Measurements from ENCODE around the gene GYPB.
"Not testable (repeated sequence)": the region's sequence is repeated elsewhere in the genome, so short reads cannot be mapped to it uniquely, and the experiment has no call there.

The GYPB gene

GRCh38 chr4:144019277-144019676 lies at the start of gene GYPB:
GYPB (minus strand) TSS chr4:144019380; CDS start chr4:144019287, 93 bp downstream.
- in situ Hi-C loops (cut with HindIII; ENCODE audit: low sequenced_read_pairs): not testable (repeated sequence)

DNA sequence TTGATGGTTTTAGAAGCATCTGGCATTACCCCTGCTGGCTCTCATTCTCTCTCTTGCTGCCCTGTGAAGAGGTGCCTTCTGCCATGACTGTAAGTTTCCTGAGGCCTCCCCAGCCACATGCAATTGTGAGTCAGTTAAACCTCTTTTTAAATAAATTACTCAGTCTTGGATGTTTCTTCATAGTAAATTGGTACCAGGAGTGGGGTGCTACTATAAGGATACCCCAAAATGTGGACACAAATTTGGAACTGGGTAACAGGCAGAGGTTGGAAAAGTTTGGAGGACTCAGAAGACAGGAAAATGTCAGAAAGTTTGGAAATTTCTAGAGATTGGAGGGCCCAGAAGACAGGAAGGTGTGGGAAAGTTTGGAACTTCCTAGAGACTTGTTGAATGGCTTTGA lies 42.4 kb upstream of the GYPB start:
- in situ Hi-C loops (cut with HindIII; ENCODE audit: low sequenced_read_pairs): not testable (repeated sequence)

- in situ Hi-C loops (cut with HindIII; ENCODE audit: low sequenced_read_pairs): not testable (repeated sequence)
These were observed 41.2 kb upstream of the GYPB start for GRCh38 chr4:144060234-144060859.

- in situ Hi-C loops (cut with HindIII; ENCODE audit: low sequenced_read_pairs): no loop called here
These were observed 37.6 kb upstream of the GYPB start for GRCh38 chr4:144056800-144057199.

DNA sequence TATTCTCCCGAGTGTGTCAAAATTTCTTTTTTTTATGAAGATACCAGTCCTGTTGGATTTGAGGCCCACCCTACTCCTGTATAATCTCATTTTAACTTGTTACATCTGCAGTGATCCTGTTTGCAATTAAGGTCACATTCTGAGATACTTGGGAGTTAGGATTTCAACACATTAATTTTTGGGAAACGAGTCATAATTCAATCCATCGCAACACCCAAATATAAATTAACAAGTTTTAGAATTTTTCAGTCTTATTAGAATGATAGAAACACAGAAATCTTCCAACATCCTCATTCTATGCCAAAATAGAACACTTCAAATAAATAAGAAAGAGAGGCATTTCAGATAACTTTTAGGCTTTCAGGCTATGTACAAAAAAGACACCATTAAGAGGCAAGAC lies 36.2 kb upstream of the GYPB start:
- in situ Hi-C loops (cut with HindIII; ENCODE audit: low sequenced_read_pairs): not testable (repeated sequence)

- in situ Hi-C loops (cut with HindIII; ENCODE audit: low sequenced_read_pairs): not testable (repeated sequence)
These were observed 32.3 kb upstream of the GYPB start for GRCh38 chr4:144051494-144051893.

DNA sequence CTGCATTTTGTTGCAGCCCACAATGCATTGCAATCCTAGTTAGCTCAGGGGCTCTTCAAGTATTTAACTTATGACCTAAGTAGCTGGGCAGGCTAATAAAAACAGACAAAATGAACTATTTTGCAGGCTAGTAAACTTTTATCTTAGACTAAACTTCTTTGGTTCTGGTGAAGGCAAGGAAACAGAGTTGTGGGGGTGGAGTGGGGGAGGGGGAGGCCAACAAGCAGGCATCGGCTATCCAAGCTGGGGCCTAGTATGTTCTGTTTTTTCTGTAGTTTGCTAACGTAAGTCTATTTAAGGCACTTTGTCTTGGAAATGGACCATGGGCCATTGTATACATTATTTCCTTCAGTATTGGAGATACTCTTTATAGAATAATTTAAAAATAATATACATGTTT lies 31.5 kb upstream of the GYPB start:
- in situ Hi-C loops (cut with HindIII; ENCODE audit: low sequenced_read_pairs): not testable (repeated sequence)

DNA sequence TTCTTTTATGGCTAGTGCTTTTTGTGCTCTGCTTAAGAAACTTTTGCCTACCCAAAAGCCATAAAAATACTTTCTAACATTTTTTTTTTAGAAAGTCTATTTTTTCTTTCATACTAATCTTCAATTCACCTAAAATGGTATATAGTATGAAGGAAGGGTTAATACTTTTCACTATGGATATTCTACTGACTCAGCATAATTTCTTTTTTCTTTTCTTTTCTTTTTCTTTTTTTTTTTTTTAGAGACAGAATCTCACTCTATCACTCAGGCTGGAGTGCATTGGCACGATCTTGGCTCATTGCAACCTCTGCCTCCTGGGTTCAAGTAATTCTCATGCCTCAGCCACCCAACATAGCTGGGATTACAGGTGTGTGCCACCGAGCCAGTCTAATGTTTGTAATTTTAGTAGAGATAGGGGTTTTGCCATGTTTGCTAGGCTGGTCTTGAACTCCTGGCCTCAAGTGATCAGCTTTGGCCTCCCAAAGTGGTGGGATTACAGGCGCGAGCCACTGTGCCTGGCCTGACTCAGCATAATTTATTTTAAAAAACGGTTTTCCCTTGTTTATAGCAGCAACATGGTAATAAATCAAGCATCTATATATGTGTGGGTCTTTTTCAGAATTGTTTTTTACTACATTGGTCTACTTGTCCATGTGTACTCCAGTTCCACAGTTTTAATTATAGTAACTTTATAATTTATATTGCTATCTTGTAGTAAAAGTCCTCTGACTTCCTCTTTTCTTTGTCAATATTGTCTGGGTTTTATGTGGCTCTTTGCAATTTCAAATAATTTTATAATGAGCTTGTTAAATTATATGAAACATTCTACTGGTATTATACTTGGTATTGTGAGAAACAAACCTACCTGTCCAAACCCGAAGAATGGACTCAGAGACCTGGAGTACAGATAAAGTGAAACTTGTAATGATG lies 30.6 kb upstream of the GYPB start:
- in situ Hi-C loops (cut with HindIII; ENCODE audit: low sequenced_read_pairs): not testable (repeated sequence)

DNA sequence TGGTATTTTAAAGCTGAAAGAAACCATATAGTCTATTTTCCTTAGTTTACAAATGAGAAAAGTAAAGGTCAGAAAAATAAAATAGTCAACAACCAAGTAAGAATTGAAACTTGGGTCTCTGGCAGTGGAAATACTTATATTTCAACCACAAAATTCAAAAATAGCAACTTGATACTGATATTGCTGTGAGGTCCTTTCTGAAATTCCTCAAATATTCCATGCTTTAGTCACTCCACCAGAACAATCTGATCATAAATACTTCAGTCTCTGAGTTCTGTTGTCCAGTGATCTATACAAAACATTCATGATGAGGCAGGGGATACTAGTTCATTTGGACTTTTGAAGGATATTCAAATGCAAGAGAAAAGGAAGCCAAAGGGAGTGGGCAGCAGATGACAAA lies 25.8 kb upstream of the GYPB start:
- in situ Hi-C loops (cut with HindIII; ENCODE audit: low sequenced_read_pairs): not testable (repeated sequence)

- in situ Hi-C loops (cut with HindIII; ENCODE audit: low sequenced_read_pairs): not testable (repeated sequence)
These were observed 13.4 kb upstream of the GYPB start for GRCh38 chr4:144032580-144032979.

DNA sequence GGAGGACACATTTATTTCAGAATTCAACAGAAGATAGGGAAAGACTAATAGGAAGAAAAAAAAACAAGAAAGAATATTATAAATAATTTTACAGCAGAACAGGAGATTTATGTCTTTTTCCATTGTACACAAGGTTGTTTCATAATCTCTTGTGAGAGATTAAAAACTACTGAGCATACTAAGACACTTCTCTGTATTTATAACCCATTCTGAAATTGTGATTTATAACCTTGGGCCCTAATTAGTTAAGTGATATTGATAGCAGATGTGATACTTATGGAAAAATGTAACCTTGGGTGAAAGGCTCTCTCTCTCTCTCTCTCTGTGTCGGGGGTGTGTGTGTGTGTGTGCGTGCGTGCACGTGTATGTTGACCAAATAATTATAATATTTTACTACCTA lies 12.7 kb upstream of the GYPB start:
- in situ Hi-C loops (cut with HindIII; ENCODE audit: low sequenced_read_pairs): not testable (repeated sequence)

DNA sequence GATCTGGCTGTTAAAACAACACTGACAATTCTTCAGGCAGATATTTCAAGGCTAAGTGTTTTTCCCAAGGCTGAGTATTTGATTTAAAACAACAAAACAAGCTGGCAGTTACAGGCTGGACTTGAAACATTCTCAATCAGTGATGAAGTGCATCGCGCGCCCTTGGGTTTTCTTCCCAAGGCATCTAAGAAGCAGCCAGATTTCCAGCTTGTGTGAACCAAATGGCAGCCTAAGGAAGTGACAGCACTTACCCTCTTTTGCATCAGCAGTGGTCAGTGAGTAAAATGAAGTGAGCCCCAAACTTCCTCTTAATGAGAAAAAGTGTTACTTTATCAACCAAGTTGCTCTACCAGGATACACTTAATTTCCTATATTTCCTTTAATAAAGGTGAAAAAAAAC lies 12.2 kb upstream of the GYPB start:
- in situ Hi-C loops (cut with HindIII; ENCODE audit: low sequenced_read_pairs): not testable (repeated sequence)

DNA sequence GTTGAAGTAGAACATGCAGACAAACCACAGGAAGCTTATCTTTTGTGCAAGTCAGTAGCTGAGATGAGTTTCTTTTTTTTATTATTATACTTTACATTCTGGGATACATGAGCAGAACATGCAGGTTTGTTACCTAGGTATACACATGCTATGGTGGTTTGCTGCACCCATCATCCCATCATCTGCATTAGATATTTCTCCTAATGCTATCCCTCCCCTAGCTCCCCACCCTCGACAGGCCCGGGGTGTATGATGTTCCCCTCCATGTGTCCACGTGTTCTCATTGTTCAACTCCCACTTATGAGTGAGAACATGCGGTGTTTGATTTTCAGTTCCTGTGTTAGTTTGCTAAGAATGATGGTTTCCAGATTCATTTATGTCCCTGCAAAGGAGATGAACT lies 11.5 kb upstream of the GYPB start:
- in situ Hi-C loops (cut with HindIII; ENCODE audit: low sequenced_read_pairs): not testable (repeated sequence)

DNA sequence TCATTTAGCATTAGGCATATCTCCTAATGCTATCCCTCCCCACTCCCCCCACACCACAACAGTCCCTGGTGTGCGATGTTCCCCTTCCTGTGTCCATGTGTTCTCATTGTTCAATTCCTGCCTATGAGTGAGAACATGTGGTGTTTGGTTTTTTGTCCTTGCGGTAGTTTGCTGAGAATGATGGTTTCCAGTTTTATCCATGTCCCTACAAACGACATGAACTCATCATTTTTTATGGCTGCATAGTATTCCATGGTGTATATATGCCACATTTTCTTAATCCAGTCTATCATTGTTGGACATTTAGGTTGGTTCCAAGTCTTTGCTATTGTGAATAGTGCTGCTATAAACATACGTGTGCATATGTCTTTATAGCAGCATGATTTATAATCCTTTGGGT lies 7.5 kb upstream of the GYPB start:
- in situ Hi-C loops (cut with HindIII; ENCODE audit: low sequenced_read_pairs): not testable (repeated sequence)

DNA sequence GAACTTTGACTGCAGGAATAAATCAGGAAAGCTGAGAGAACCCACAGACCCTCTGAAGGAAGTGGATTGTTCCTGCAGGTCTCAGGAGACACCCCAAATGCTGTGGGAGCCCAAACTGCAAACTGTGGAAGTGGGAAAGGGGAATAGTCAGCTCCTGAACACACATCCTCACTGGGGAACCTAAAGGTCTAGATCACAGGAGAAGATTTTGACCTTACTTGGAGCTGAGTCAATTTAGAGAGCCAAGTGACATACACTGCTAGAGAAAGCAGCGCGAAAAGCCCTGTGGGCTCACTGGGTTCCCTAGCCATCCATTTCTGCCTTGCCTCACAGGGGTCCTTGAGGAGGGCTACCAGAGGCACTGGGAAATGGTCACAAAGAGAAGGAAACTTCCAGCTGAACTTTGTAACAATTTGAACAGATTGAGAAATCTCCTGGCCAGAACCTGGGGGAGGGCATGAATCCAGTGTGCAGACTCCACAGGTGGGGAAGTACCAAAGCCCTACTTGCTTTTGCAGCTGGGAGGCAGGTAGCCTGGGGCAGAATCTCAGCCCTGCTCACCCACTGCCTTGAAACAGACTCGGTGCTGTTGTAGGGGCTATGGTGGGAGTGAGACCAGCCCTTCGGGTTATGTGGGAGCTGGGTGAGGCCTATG lies 5.3 kb upstream of the GYPB start:
- in situ Hi-C loops (cut with HindIII; ENCODE audit: low sequenced_read_pairs): not testable (repeated sequence)

GRCh38 chr4:144022772-144023400 lies 3.7 kb upstream of the GYPB start:
- in situ Hi-C loops (cut with HindIII; ENCODE audit: low sequenced_read_pairs): not testable (repeated sequence)

DNA sequence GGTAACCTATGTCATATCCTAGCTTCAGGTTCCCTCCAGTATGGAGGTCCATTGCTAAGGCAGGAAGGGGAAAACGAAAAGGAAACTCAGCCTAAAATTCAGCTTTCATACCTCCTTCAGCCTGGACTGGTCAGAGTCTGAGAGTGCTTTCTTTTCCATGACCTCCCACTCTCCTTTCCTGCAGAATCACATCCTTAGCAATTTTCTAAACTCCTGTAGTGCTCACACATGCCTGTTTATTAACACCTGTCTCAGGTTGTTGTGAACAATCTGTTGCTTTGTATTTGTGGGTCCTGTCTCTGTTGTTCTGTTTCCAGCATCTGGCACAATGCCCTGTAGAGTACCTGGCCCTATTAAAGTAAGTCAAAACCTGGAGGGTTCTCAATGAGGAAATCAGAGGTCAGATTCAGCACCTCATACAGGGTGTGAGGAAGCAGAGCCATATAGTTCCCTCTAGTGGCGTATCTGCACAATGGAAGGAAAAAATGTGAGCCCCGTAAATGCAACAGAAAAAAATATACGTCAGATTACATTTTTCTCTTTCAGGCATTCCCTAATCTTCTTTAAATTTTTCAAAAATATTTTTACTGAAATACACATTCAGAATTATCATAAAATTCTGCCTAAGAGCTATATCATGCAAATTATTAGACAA lies 2.3 kb upstream of the GYPB start:
- in situ Hi-C loops (cut with HindIII; ENCODE audit: low sequenced_read_pairs): not testable (repeated sequence)

DNA sequence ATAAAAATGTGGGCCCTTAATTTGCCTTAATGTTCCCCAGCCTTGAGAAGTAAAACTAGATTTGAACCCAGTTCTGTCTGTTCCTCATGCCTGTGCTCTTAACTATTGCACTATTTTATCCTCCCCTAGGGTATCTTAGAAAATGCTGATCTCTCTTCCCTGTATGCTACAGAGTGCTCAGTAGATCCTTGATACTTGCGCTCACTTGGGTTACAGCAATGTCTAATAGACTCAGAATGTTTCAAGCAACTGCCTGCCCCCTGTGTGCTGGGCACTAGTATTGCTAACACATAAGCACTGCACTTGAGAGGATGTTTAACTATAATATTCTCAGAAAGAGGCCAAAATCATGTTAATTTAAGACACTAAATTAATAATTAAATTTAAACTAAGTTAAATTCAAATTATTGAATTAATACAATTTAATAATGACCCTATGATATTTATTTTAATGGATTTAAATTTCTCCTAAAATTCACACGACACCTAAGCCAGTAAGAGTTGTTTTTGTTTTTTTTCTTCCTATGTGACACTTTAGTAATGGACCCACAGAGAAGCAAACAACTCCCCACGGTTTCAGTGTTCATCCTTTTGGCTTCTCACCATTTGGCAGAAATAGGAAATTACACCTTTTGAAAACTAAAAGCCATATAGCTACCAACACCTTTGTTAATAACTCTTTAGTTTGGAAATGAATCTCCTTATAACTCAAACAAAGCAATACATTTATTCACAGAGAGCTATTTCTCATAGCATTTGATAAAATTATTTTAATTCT lies 768 bp downstream of the GYPB start:
- in situ Hi-C loops (cut with HindIII; ENCODE audit: low sequenced_read_pairs): not testable (repeated sequence)

- in situ Hi-C loops (cut with HindIII; ENCODE audit: low sequenced_read_pairs): not testable (repeated sequence)
These were observed 1.9 kb downstream of the GYPB start for GRCh38 chr4:144017271-144017670.

DNA sequence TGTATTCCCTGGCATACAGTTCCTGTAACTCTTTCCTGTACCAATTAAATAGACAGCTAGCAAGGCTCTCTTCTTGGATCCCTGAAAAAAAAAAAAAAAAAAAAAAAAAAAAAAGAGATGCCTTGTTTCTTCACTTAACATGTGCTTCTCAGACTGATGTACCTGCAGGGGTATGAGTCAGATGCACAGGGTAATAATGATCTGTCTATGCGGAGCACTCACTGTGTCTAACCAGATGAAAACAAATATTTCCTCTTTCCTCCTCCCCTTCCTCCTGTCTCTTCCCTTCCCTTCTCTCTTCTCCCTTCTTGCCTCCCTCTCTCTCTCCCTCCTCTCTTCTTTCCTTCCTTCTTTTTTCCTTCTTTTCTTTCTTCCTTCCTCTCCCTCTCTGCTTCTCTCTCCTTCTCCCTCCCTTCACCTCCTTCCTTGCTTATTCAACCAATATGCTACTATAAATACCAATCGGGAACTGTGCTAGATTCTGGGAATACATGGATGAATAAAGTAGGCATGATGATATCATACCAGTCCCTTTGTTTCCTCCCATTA lies 3.0 kb downstream of the GYPB start:
- in situ Hi-C loops (cut with HindIII; ENCODE audit: low sequenced_read_pairs): not testable (repeated sequence)

Measured in DLD1 (cell line).